K562 (cell line): ENCODE data around the gene BCL7B. TPM values are rescaled to one million over a fixed set of nuclear protein-coding genes. Genes with fewer than 3 reads are reported as not detected.

Experiments used
- ERF ChIP-seq: fragments of 450-650 bp; formaldehyde crosslinking; IDR thresholded peaks from 2 replicates; pipeline ENCODE4 v1.4.0; 2020; ENCODE audit warnings: mild to moderate bottlenecking, mixed read lengths
- GATA2 ChIP-seq: sonication (generic); formaldehyde crosslinking; IDR thresholded peaks from 2 replicates; pipeline ENCODE4 v1.4.0; 2020; ENCODE audit warnings: mild to moderate bottlenecking, missing genetic modification reagents
- HDAC8 ChIP-seq: fragments of 450-650 bp; IDR thresholded peaks from 2 replicates; pipeline ENCODE4 v1.6.1; 2016; ENCODE audit warnings: mild to moderate bottlenecking, missing genetic modification characterization, moderate library complexity, missing compliant biosample characterization
- HNRNPL ChIP-seq: fragments of 200-400 bp; formaldehyde crosslinking; IDR thresholded peaks from 2 replicates; pipeline ENCODE4 v1.6.1; 2017; ENCODE audit warnings: low read depth, mild to moderate bottlenecking, low read length
- HOXB6 ChIP-seq: fragments of 250-450 bp; sonication (Bioruptor Pico); IDR thresholded peaks from 2 replicates; pipeline ENCODE4 v1.5.1; 2022; ENCODE audit warnings: mild to moderate bottlenecking, borderline replicate concordance
- LARP7 ChIP-seq: fragments of 450-650 bp; IDR thresholded peaks from 2 replicates; pipeline ENCODE4 v1.6.1; 2016
- MCM7 ChIP-seq, 2 experiments: fragments of 450-650 bp; IDR thresholded peaks; 2 replicates each; pipeline ENCODE4 v1.6.1; 2016 to 2018
- PML ChIP-seq: IDR thresholded peaks from 2 replicates; pipeline ENCODE4 v1.6.1; 2012; ENCODE audit warnings: low read length, inconsistent platforms
- POLR2A ChIP-seq: fragments of 450-650 bp; conservative IDR thresholded peaks from 2 replicates; pipeline ENCODE4 v1.6.1; 2016
- POLR2AphosphoS2 ChIP-seq: IDR thresholded peaks from 2 replicates; pipeline ENCODE4 v1.6.1; 2012; ENCODE audit warnings: low read length, improper control_type of control experiment
- PRPF4 ChIP-seq: fragments of 200-400 bp; formaldehyde crosslinking; IDR thresholded peaks from one replicate; pipeline ENCODE4 v1.6.1; 2017; ENCODE audit warnings: low read length, low read depth, mild to moderate bottlenecking; ENCODE audit not compliant: insufficient read depth, poor library complexity, severe bottlenecking
- RB1 ChIP-seq: fragments of 450-650 bp; IDR thresholded peaks from 2 replicates; pipeline ENCODE4 v1.6.1; 2017; ENCODE audit warnings: low read depth, mild to moderate bottlenecking
- SIN3A ChIP-seq, 2 experiments: fragments of 150-350 bp in 1 of 2; IDR thresholded peaks; 2 replicates each; pipeline ENCODE4 v1.6.1; 2011 to 2016; ENCODE audit warnings: borderline replicate concordance in 2 of 2, low read depth in 2 of 2, low read length in 2 of 2, mild to moderate bottlenecking in 2 of 2, moderate library complexity in 2 of 2; ENCODE audit not compliant: control insufficient read depth in 1 of 2
- SMAD1 ChIP-seq: fragments of 150-350 bp; IDR thresholded peaks from 2 replicates; pipeline ENCODE4 v1.6.1; 2014; ENCODE audit warnings: low read length, low read depth; ENCODE audit not compliant: partially characterized antibody
- SRSF3 ChIP-seq: fragments of 200-400 bp; formaldehyde crosslinking; IDR thresholded peaks from 2 replicates; pipeline ENCODE4 v1.6.1; 2016; ENCODE audit warnings: mild to moderate bottlenecking, low read length, moderate library complexity; ENCODE audit not compliant: insufficient read depth
- TSC22D4 ChIP-seq: fragments of 450-650 bp; IDR thresholded peaks from 2 replicates; pipeline ENCODE4 v1.6.1; 2016; ENCODE audit warnings: missing genetic modification characterization, missing biosample characterization, control low read depth
- ZNF133 ChIP-seq: fragments of 250-450 bp; sonication (Bioruptor Pico); IDR thresholded peaks from 2 replicates; pipeline ENCODE4 v1.4.0; 2020; ENCODE audit warnings: mild to moderate bottlenecking
- ZNF174 ChIP-seq: fragments of 250-450 bp; sonication (Bioruptor Pico); IDR thresholded peaks from 2 replicates; pipeline ENCODE4 v1.4.0; 2020; ENCODE audit warnings: mild to moderate bottlenecking
- ZNF175 ChIP-seq: fragments of 200-800 bp; sonication (Bioruptor generic); IDR thresholded peaks from 2 replicates; pipeline ENCODE4 v1.6.1; 2016; ENCODE audit warnings: low read depth, mild to moderate bottlenecking, missing genetic modification characterization, missing compliant biosample characterization
- ZNF217 ChIP-seq: sonication (generic); formaldehyde crosslinking; IDR thresholded peaks from 2 replicates; pipeline ENCODE4 v1.8.0; 2022; ENCODE audit warnings: mild to moderate bottlenecking, missing genetic modification reagents
- ZNF584 ChIP-seq: fragments of 200-800 bp; sonication (Bioruptor generic); IDR thresholded peaks from 2 replicates; pipeline ENCODE4 v1.6.1; 2016; ENCODE audit warnings: low read depth, mild to moderate bottlenecking, missing genetic modification characterization, missing compliant biosample characterization
- polyA plus RNA-seq, 8 experiments: library from polyadenylated mRNA; depleted of rRNA in 4 of 8; stranded (reverse) in 5 of 8; unstranded in 3 of 8; fragments of >200 nt; fragmentation: Nextera tagmentation in 2 of 8; fragmentation: Illumina TruSeq in 1 of 8; extraction: Ambion mirVana in 2 of 8; extraction: Trizol in 1 of 8; gene quantifications; 2 replicates each; pipeline versions ENCODE4 v1.2.1 to v1.2.3, GENCODE V29; 2011 to 2014; ENCODE audit warnings: inconsistent platforms in 1 of 8, missing spikeins in 1 of 8
- total RNA-seq, 7 experiments: library from RNA; depleted of rRNA in 6 of 7; stranded (reverse); fragments of >200 nt in 6 of 7; fragmentation: Illumina TruSeq in 2 of 7; extraction: Trizol in 2 of 7; gene quantifications; 2 replicates each; pipeline versions ENCODE4 v1.2.1 to v1.2.3, GENCODE V29; 2011 to 2021; ENCODE audit warnings: low replicate concordance in 1 of 7
- TF ChIP-seq, protein P1 (sequence below): fragments of 250-450 bp; sonication (Bioruptor Pico); IDR thresholded peaks from 2 replicates; pipeline ENCODE4 v1.5.0; 2022; ENCODE audit warnings: mild to moderate bottlenecking
- TF ChIP-seq, protein P2 (sequence below): fragments of 450-650 bp; formaldehyde crosslinking; conservative IDR thresholded peaks from 2 replicates; pipeline ENCODE4 v1.4.0; 2022; ENCODE audit warnings: mild to moderate bottlenecking, missing genetic modification characterization
- TF ChIP-seq, protein P3 (sequence below), 2 experiments: IDR thresholded peaks; 2 replicates each; pipeline ENCODE4 v1.6.1; 2012; ENCODE audit warnings: improper control_type of control experiment in 2 of 2, low read depth in 2 of 2, low read length in 2 of 2, borderline replicate concordance in 1 of 2

The BCL7B gene
- total and polyA plus RNA-seq, 9 of the 15 experiments (the other 6 are each of a cell fraction or from before 2014, with no cell fraction given) = 10.0 to 73.2 (median 32.9) TPM

DNA sequence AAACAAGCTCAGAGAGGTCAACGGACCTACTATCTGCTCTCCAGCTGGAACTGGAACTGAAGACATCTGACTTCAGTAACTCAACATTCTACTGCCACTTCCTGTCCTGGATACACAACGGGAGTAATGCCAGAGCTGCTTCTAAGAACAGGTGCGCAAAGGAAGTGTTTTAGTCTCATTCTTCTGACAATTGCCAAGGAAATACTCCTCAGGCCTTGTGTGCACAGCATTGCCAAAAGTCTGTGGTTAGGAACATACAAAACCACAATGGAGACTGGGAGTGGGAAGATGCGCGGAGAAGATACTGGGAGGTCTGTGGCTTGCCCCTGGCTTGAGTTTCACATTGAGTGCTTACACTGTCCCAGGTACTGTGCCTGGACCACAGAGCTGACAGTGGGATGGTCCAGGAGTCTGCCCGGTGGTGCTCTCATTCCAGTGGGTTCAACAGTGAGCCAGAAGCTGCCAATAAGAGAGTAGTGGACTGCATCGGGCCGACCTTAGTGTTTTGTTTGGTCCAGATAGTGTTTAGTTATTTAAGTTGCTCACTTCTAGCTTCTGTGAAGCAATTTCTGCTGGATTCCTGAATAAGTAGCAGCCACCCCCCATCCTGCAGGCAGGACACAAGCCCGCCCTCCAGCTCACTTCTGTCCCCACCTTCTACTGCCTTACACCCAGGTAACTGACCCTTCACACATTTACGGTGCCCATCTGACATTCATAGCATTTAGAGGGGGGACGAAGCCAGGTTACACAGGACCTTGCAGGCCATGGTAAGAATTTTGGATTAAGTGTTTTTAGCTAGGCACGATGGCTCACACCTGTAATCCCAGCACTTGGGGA is 10.6 kb upstream of the BCL7B start (continued):
- TF ChIP-seq HOXB6 (CRISPR knock-in tag) (no peak), POLR2AphosphoS2 (peak; percentile 98), ZNF133 (no peak), SMAD1 (no peak), RB1 (0 out of 2 replicates have a peak, but pooled peaks have one; percentile 4), PRPF4 (no peak), ZNF584 (CRISPR knock-in tag) (no peak), MCM7 (IDR thresholded peaks at IDR 0.05) (no peak), POLR2A (peak; percentile 63), SIN3A (IDR thresholded peaks at IDR 0.05; ENCODE audit: borderline replicate concordance in 2 of 2, control insufficient read depth in 1 of 2, low read depth in 2 of 2, low read length in 2 of 2) (no peak), GATA2 (CRISPR knock-in tag) (0 out of 2 replicates have a peak, but pooled peaks have one; percentile 26), PML (peak; percentile 47; the same call in 1 of the 2 replicates), HDAC8 (tag) (no peak), HNRNPL (no peak), TSC22D4 (tag) (no peak), ZNF217 (CRISPR knock-in tag) (no peak), ZNF175 (CRISPR knock-in tag) (no peak), LARP7 (no peak), SRSF3 (no peak), ERF (CRISPR knock-in tag) (no peak), ZNF174 (CRISPR knock-in tag) (no peak)
- TF ChIP-seq, protein P1, sequence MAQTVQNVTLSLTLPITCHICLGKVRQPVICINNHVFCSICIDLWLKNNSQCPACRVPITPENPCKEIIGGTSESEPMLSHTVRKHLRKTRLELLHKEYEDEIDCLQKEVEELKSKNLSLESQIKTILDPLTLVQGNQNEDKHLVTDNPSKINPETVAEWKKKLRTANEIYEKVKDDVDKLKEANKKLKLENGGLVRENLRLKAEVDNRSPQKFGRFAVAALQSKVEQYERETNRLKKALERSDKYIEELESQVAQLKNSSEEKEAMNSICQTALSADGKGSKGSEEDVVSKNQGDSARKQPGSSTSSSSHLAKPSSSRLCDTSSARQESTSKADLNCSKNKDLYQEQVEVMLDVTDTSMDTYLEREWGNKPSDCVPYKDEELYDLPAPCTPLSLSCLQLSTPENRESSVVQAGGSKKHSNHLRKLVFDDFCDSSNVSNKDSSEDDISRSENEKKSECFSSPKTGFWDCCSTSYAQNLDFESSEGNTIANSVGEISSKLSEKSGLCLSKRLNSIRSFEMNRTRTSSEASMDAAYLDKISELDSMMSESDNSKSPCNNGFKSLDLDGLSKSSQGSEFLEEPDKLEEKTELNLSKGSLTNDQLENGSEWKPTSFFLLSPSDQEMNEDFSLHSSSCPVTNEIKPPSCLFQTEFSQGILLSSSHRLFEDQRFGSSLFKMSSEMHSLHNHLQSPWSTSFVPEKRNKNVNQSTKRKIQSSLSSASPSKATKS = no peak
- TF ChIP-seq, protein P2, sequence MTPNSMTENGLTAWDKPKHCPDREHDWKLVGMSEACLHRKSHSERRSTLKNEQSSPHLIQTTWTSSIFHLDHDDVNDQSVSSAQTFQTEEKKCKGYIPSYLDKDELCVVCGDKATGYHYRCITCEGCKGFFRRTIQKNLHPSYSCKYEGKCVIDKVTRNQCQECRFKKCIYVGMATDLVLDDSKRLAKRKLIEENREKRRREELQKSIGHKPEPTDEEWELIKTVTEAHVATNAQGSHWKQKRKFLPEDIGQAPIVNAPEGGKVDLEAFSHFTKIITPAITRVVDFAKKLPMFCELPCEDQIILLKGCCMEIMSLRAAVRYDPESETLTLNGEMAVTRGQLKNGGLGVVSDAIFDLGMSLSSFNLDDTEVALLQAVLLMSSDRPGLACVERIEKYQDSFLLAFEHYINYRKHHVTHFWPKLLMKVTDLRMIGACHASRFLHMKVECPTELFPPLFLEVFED (CRISPR knock-in tag) = no peak
- TF ChIP-seq, protein P3, sequence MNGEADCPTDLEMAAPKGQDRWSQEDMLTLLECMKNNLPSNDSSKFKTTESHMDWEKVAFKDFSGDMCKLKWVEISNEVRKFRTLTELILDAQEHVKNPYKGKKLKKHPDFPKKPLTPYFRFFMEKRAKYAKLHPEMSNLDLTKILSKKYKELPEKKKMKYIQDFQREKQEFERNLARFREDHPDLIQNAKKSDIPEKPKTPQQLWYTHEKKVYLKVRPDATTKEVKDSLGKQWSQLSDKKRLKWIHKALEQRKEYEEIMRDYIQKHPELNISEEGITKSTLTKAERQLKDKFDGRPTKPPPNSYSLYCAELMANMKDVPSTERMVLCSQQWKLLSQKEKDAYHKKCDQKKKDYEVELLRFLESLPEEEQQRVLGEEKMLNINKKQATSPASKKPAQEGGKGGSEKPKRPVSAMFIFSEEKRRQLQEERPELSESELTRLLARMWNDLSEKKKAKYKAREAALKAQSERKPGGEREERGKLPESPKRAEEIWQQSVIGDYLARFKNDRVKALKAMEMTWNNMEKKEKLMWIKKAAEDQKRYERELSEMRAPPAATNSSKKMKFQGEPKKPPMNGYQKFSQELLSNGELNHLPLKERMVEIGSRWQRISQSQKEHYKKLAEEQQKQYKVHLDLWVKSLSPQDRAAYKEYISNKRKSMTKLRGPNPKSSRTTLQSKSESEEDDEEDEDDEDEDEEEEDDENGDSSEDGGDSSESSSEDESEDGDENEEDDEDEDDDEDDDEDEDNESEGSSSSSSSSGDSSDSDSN (IDR thresholded peaks at IDR 0.05; ENCODE audit: borderline replicate concordance in 1 of 2, low read depth in 2 of 2, low read length in 2 of 2) = no peak
